ENCODE measurements around the gene GFPT2.
A peak's percentile ranks its signal among the peaks of the same experiment; 100 is the strongest.

The GFPT2 gene

GRCh38 chr5:180353048-180353979 is at the start of gene GFPT2:
Gene GFPT2, minus strand, starts transcription at chr5:180353336. Its CDS starts 119 bp downstream, at chr5:180353217.
- DNase-seq (ENCODE audit: low read depth in 2 of 2), result peak; percentile 27 to 57

DNA sequence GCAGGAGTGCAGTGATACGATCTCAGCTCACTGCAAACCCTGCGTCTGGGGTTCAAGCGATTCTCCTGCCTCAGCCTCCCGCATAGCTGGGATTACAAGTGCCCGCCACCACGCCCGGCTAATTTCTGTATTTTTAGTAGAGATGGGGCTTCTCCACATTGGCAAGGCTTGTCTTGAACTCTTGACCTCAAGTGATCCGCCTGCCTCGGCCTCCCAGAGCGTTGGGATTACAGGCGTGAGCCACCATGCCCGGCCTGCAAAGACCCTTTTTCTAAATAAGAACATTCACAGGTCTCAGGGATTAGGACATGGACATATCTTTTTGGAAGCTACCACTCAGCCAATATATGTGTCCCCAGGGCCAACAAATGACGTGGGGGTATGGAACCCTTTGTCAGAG is 49.6 kb upstream of the GFPT2 start:
- DNase-seq (ENCODE audit: low read depth in 2 of 2), result no peak

- DNase-seq (ENCODE audit: low read depth in 2 of 2), result no peak
These were observed 48.2 kb upstream of the GFPT2 start for GRCh38 chr5:180401229-180401907.

GRCh38 chr5:180400416-180400815 is 47.3 kb upstream of the GFPT2 start:
- DNase-seq (ENCODE audit: low read depth in 2 of 2), result no peak

- DNase-seq (ENCODE audit: low read depth in 2 of 2), result no peak
These were observed 46.5 kb upstream of the GFPT2 start for GRCh38 chr5:180399401-180400215.

GRCh38 chr5:180396926-180397325 is 43.8 kb upstream of the GFPT2 start:
- no peak for DNase-seq (ENCODE audit: low read depth in 2 of 2)

DNA sequence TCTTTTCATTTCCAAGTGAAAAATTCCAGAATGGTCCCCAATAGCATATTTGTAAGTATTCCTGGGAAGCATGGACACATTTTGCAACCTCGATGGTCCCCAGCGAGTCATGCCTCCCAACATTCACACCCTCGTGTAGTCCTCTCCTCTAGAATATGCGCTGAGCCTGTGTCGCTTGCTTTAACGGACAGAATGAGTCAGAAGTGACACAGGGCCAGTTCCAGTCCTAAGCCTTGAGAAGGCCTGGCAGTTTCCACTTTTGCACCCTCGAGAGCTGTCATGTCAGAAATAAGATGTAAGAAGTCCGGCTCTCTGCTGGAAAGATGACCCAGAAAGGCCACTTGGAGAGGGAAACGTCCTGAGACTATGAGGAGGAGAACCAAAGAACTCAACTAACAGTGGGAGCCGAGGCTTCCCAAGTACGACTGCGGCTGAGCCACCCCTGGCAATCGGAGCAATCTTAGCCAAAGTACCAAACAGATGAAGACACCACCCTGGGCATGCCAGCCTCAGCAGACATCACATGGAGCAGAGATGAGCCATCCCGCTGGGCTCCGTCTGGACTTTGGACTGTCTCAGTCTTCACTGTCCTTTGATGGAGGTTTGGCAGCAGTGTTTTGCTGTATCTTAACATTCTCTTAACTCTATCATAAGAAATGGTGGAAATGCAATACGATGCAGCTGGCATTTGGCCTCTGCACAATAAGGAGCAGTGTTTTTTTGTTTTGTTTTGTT is 42.6 kb upstream of the GFPT2 start:
- DNase-seq (ENCODE audit: low read depth in 2 of 2), result no peak

DNA sequence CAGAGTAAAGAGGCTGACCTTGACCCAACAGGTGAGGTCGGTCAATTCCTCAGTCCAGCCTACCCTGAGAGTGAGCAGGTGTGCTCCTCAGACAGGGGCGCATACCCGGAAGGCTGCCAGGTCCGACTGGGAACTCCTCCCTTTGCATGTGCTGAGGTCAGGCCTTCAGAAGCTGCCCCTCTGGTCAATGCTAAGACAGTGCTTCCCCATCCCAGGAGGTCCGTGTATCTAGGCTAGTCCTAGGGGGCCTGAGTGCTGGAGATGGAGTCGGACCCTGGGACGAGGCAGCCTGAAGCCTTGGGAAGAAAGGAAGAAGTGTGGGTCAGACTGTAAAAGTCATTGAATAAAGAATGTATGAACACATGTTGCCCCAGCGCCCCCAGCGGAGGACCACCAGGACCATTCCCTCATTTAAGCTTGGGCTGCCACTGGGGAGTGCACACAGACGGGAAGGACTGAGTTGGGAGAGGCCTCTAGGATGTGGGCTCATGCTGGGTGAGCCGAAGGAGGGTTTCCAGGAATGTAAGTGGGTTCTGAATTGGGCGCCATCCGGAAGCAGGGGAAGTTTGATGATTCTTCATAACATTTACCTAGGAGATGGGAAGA is 41.0 kb upstream of the GFPT2 start:
- DNase-seq (ENCODE audit: low read depth in 2 of 2), result no peak

DNA sequence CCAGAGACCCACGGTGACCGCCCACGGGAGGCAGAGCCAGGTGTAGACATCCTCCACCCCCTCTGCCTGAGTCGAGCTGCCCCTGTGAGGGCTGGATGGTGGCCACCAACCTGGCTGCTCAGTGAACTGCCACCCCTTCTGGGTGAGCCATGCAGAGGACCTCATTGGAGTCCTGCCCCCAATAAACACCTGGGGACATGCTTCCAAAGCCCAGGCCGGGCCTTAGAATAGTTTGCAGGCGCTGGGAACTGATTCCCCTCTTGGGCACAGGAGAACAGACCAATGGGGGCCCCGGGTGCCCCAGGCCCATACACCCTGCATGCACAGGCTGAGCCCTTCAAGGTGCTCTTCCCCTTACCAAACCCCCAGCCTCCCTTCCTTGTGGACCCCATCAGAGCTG is 38.1 kb upstream of the GFPT2 start:
- no peak for DNase-seq (ENCODE audit: low read depth in 2 of 2)

DNA sequence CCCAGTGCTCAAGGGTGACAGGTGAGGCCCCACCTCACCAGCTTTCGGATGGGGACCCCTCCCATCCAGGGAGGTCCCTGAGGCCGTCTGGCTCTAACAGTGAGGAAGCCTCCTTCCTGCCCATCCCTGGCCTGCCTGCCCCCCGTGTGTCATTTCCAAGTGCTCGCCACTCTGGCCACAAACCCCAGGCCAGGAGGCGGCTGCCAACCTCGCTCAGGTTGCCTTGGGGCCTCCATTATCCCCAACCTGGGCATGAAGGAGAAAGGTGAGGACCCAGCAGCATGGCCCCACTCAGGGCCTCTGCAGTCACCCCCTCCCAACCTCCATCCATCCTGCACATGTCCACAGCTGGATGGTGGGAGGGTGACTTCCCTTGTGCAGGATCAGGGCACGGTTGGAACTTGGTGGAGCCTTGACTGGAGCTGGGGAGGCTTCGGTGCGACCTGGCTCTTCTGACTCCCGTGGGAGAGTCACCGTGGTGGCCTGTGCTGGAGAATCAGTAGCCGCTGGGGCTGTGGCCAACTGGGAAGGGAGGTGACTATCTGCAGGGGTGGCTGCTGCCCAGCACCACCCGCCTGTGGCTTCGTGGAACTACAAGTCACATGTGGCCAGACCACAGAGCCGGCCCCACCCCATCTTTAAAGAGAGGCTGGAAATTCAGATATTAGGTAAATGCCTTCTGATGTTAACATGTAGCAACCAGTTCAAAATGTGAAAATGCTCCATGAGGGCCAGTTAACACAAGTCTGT is 37.5 kb upstream of the GFPT2 start:
- DNase-seq (ENCODE audit: low read depth in 2 of 2), result no peak

- DNase-seq (ENCODE audit: low read depth in 2 of 2), result no peak
These were observed 36.3 kb upstream of the GFPT2 start for GRCh38 chr5:180389252-180390101.

DNA sequence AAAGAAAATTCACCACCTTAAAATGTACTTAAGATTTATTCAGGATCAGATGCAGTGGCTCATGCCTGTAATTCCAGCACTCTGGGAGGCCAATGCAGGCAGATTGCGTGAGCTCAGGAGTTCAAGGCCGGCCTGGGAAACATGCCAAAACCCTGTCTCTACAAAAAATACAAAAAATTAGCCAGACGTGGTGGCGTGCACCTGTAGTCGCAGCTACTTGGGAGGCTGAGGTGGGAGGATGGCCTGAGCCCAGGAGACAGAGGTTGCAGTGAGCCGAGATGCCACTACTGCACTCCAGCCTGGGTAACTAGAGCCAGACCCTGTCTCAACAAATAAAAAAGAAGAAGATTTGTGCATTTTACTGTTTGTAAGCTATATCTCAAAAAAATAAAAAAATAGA is 34.7 kb upstream of the GFPT2 start:
- no peak for DNase-seq (ENCODE audit: low read depth in 2 of 2)

DNA sequence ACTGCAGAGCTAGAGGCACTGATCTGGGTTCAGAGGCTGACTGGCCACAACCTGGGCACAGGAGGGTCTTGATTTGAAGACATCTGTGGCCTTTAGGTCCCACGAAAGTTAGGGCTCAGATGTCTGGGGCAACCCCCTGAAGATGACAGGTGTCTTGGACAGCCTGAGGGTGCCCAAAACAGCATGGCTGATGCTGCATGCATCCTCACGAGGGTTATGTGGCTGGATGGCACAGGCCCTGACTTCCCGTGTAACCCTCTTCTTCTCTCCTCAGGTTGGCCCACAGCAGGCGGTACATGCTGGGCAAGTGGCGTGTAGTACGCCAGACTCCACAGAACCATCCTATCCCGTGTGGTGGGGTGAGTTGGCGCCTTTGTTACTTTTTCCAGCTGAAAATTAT is 29.8 kb upstream of the GFPT2 start:
- no peak for DNase-seq (ENCODE audit: low read depth in 2 of 2)

DNA sequence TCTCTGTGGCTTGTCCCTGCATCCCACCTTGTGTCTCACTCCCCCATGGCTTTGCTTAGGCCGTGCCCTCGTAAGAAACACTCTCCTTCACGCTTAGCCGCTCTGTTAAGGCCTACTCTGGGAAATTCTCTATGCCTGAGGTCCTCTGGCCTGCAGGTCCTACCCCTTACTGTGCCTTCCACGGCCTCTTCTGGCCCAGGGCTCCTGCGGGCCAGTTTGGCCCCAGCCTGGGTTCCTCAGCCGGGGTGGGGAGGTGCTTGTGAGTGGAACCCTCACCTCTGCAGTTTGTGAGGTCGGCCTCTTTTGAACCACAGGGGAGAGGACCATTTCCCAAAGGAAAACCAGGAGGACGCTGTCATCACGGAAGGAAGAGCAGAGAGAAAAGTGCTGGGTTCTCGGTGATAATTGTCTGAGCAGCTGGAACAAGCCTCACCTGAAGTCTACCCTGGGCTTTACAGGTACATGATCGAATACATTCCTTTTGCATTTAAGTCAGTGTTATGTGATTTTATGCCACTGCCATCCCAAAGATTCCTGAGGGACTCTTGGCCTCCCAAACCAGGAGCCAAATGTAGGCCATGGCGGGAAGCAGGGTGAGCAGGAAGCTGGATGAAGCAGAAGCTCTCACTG is 28.8 kb upstream of the GFPT2 start:
- DNase-seq (ENCODE audit: low read depth in 2 of 2), result no peak

DNA sequence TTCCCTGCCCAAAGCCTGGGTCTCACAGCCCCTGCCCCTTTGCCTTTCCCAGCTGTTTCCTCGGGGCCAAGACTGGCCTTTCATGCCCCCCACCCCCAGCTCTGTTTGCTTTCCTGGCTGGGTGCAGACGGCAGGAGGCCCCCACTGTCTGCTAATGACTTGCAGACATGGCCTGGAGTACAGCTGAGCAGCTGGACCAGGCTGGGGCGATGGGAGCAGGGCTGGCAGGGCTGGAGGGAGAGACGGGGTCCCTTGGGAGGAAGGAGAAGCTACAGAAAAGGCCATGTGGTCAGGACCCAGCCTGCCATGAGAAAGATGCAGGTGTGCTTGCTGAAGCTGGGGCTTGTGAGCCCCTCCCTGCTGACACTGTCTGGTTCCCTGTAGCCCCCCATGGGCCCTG is 28.3 kb upstream of the GFPT2 start:
- no peak for DNase-seq (ENCODE audit: low read depth in 2 of 2)

GRCh38 chr5:180380856-180381255 is 27.7 kb upstream of the GFPT2 start:
- no peak for DNase-seq (ENCODE audit: low read depth in 2 of 2)

DNA sequence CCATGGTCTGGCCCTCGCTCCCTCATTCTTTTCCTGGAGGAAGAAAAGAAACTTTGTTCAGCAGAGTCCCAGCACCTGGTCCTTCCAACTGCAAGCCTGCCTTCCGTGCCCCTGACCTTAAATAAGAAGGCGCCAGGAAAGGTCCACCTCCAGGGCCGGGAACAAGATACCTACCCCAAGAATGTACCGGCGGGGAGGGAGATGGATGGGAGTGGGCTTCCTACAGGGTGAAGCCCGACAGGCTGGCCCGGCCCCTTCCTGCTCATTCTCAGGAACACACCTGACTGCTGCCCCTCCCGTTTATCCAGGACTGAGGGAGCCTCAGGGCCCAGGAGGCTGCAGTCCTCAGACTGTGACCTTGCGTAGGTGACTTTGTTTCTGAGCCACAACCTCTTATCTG is 27.3 kb upstream of the GFPT2 start:
- no peak for DNase-seq (ENCODE audit: low read depth in 2 of 2)

GRCh38 chr5:180379355-180380070 is 26.4 kb upstream of the GFPT2 start:
- DNase-seq (ENCODE audit: low read depth in 2 of 2), result no peak

Data from stimulated activated CD4-positive, alpha-beta T cell treated with anti-CD3 and anti-CD28 coated beads, Interleukin-15, amount 100 ng/mL, for 48 hours (primary cell).